Measurements from ENCODE around the gene SLCO4A1. TPM values are rescaled to one million over a fixed set of nuclear protein-coding genes. Genes with fewer than 3 reads are reported as not detected.
"Not testable (repeated sequence)": the region's sequence is repeated elsewhere in the genome, so short reads cannot be mapped to it uniquely, and the experiment has no call there.

Gene SLCO4A1
- total and polyA plus RNA-seq, 2 donors (not counting 1 experiment from before 2014, with no cell fraction given) = 0.50 TPM; not detected in 1

DNA sequence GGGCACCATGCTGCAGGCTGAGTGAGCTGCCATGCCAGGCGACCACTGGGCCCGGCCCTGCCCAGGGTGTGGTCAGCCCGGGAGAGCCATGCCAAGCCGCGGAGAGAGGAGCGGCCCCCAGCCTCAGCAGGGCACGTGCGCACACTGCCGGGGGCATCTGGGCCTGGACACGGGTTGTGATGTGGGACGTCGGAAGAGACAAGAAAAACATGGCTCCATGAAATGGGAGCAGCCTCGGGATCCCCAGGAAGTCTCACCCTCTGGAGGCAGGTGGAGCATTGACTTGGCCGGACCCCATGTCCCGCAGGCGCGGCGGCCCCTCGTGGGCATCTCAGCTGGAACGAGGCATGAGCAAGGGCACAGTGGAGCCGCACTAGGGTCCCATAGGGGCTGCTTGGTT, 16.8 kb upstream of the SLCO4A1 start:
- peaks cover 3% of the 10 kb centered on the region for H3K4me1 ChIP-seq (ENCODE audit: control insufficient read depth, extremely low read depth, insufficient read depth, low read length)
- no peak overlapping the region for H3K27ac ChIP-seq (ENCODE audit: insufficient read depth, low read length)
- no peak for DNase-seq (ENCODE audit: low read depth in 2 of 2)
- H3K27me3 ChIP-seq (ENCODE audit: control insufficient read depth, insufficient read depth, low read length) = no peaks in the 10 kb centered on the region
- H4K20me1 ChIP-seq (ENCODE audit: control insufficient read depth, extremely low read depth, insufficient read depth, low read length) = no peaks in the 10 kb centered on the region
- H3K9ac ChIP-seq (ENCODE audit: insufficient read depth, low read length) = no peak overlapping the region
- no peak overlapping the region for H3K4me2 ChIP-seq (ENCODE audit: extremely low read depth, insufficient read depth, low read length)
- H3K36me3 ChIP-seq (ENCODE audit: control insufficient read depth, insufficient read depth, low read length) = no peaks in the 10 kb centered on the region
- no peak overlapping the region for H2AFZ ChIP-seq (ENCODE audit: low read length)
- no peak overlapping the region for H3K4me3 ChIP-seq (replicated peaks in 1 of 4; ENCODE audit: control extremely low read depth in 1 of 4, insufficient read depth in 1 of 4, low read depth in 3 of 4, low read length in 4 of 4)
- TF ChIP-seq, protein P1, sequence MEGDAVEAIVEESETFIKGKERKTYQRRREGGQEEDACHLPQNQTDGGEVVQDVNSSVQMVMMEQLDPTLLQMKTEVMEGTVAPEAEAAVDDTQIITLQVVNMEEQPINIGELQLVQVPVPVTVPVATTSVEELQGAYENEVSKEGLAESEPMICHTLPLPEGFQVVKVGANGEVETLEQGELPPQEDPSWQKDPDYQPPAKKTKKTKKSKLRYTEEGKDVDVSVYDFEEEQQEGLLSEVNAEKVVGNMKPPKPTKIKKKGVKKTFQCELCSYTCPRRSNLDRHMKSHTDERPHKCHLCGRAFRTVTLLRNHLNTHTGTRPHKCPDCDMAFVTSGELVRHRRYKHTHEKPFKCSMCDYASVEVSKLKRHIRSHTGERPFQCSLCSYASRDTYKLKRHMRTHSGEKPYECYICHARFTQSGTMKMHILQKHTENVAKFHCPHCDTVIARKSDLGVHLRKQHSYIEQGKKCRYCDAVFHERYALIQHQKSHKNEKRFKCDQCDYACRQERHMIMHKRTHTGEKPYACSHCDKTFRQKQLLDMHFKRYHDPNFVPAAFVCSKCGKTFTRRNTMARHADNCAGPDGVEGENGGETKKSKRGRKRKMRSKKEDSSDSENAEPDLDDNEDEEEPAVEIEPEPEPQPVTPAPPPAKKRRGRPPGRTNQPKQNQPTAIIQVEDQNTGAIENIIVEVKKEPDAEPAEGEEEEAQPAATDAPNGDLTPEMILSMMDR (conservative IDR thresholded peaks at IDR 0.05 in 1 of 2, IDR thresholded peaks at IDR 0.05 in 1 of 2; ENCODE audit: low read depth in 1 of 2, low read length in 2 of 2) = no peak
- no peak for TF ChIP-seq EZH2 (IDR thresholded peaks at IDR 0.05; ENCODE audit: low read length, missing control alignments)
- no peaks in the 10 kb centered on the region for H3K9me3 ChIP-seq (ENCODE audit: control insufficient read depth, insufficient read depth, low read depth, low read length)
- no peaks in the 10 kb centered on the region for H3K79me2 ChIP-seq (ENCODE audit: control insufficient read depth, insufficient read depth, low read length)

DNA sequence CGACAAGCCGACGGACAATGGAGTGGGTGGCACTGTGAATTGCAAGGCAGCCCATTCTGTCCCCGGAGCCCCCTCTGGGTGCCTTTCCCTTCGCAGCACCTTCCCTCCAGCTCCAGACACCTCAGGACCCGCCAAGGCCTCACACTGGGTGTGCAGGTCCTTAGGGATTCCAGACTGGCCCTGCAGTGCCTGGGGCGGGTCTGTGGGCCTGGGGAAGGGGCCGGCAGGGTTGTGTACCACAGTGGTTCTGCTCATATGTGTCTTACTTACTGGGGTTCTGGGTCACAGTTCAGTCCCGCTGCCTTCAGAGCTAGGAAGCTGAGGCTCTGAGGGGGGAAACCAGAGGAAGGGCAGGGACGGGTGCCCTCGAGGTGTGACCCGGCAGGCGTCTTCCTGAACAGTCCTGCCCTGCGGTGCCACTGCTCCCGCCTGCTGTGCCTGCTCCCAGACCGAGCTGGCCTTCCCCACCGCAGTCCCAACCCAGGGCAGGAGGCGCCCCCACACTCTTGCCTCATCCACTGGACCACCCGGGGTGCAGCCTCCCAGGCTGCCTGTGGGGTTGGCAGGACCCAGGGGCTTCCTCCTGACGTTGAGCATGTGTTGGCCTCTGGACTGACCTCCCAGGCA, 16.3 kb upstream of the SLCO4A1 start:
- H3K36me3 ChIP-seq (ENCODE audit: control insufficient read depth, insufficient read depth, low read length) = no peaks in the 10 kb centered on the region
- no peak overlapping the region for H3K9ac ChIP-seq (ENCODE audit: insufficient read depth, low read length)
- no peaks in the 10 kb centered on the region for H3K9me3 ChIP-seq (ENCODE audit: control insufficient read depth, insufficient read depth, low read depth, low read length)
- H3K4me2 ChIP-seq (ENCODE audit: extremely low read depth, insufficient read depth, low read length) = no peak overlapping the region
- no peak for DNase-seq (ENCODE audit: low read depth in 2 of 2)
- H3K79me2 ChIP-seq (ENCODE audit: control insufficient read depth, insufficient read depth, low read length) = no peaks in the 10 kb centered on the region
- no peak overlapping the region for H3K4me3 ChIP-seq (replicated peaks in 1 of 4; ENCODE audit: control extremely low read depth in 1 of 4, insufficient read depth in 1 of 4, low read depth in 3 of 4, low read length in 4 of 4)
- H3K27ac ChIP-seq (ENCODE audit: insufficient read depth, low read length) = no peak overlapping the region
- no peak overlapping the region for H2AFZ ChIP-seq (ENCODE audit: low read length)
- no peak for TF ChIP-seq EZH2 (IDR thresholded peaks at IDR 0.05; ENCODE audit: low read length, missing control alignments)
- TF ChIP-seq, protein P1 (conservative IDR thresholded peaks at IDR 0.05 in 1 of 2, IDR thresholded peaks at IDR 0.05 in 1 of 2; ENCODE audit: low read depth in 1 of 2, low read length in 2 of 2) = no peak
- no peaks in the 10 kb centered on the region for H3K27me3 ChIP-seq (ENCODE audit: control insufficient read depth, insufficient read depth, low read length)
- H4K20me1 ChIP-seq (ENCODE audit: control insufficient read depth, extremely low read depth, insufficient read depth, low read length) = no peaks in the 10 kb centered on the region
- peaks cover 3% of the 10 kb centered on the region for H3K4me1 ChIP-seq (ENCODE audit: control insufficient read depth, extremely low read depth, insufficient read depth, low read length)

DNA sequence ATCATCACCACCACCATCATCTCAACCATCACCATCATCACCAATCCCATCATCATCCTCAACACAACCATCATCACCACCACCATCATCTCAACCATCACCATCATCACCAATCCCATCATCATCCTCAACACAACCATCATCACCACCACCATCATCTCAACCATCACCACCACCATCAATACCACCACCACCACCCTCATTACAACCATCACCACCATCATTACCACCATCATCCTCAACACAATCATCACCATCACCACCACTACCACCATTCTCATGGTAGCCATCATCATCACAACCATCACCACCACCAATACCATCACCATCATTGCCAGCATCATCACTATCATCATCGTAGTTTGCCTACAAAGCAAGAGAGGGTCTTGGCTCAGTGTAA, 14.9 kb upstream of the SLCO4A1 start:
- not testable (repeated sequence) for H3K4me1 ChIP-seq (ENCODE audit: control insufficient read depth, extremely low read depth, insufficient read depth, low read length); H3K9me3 ChIP-seq (ENCODE audit: control insufficient read depth, insufficient read depth, low read depth, low read length); DNase-seq (ENCODE audit: low read depth in 2 of 2); H2AFZ ChIP-seq (ENCODE audit: low read length); H3K79me2 ChIP-seq (ENCODE audit: control insufficient read depth, insufficient read depth, low read length); H3K4me3 ChIP-seq (replicated peaks in 1 of 4; ENCODE audit: control extremely low read depth in 1 of 4, insufficient read depth in 1 of 4, low read depth in 3 of 4, low read length in 4 of 4); H3K27ac ChIP-seq (ENCODE audit: insufficient read depth, low read length); H3K9ac ChIP-seq (ENCODE audit: insufficient read depth, low read length); H3K27me3 ChIP-seq (ENCODE audit: control insufficient read depth, insufficient read depth, low read length); H4K20me1 ChIP-seq (ENCODE audit: control insufficient read depth, extremely low read depth, insufficient read depth, low read length); H3K36me3 ChIP-seq (ENCODE audit: control insufficient read depth, insufficient read depth, low read length); H3K4me2 ChIP-seq (ENCODE audit: extremely low read depth, insufficient read depth, low read length)

Measured in fibroblast of lung (primary cell).